HepG2 (cell line): ENCODE measurements around the gene CAPS. TPM values are rescaled to one million over a fixed set of nuclear protein-coding genes. Genes with fewer than 3 reads are reported as not detected.
A peak's percentile ranks its signal among the peaks of the same experiment; 100 is the strongest.

ENCODE experiments used
- BRCA1 ChIP-seq: sonication (generic); formaldehyde crosslinking; IDR thresholded peaks from 2 replicates; pipeline ENCODE4 v1.4.0; 2020; ENCODE audit warnings: missing genetic modification reagents
- FOSL2 ChIP-seq: sonication (generic); formaldehyde crosslinking; IDR thresholded peaks from 2 replicates; pipeline ENCODE4 v1.4.0; 2020; ENCODE audit warnings: missing genetic modification reagents
- FOXA3 ChIP-seq: IDR thresholded peaks from 2 replicates; pipeline ENCODE4 v1.6.1; 2016; ENCODE audit warnings: missing genetic modification reagents, missing compliant biosample characterization
- GATAD2A ChIP-seq: IDR thresholded peaks from 2 replicates; pipeline ENCODE4 v1.6.1; 2016
- HNRNPLL ChIP-seq: fragments of 200-400 bp; formaldehyde crosslinking; IDR thresholded peaks from 2 replicates; pipeline ENCODE4 v1.6.1; 2017; ENCODE audit warnings: mild to moderate bottlenecking, low read depth, low read length; ENCODE audit not compliant: poor library complexity, severe bottlenecking
- KLF12 ChIP-seq: sonication (generic); formaldehyde crosslinking; IDR thresholded peaks from 2 replicates; pipeline ENCODE4 v1.4.0; 2020; ENCODE audit warnings: missing genetic modification reagents, borderline replicate concordance
- NBN ChIP-seq: fragments of 450-650 bp; conservative IDR thresholded peaks from 2 replicates; pipeline ENCODE4 v1.6.1; 2017
- NR2F2 ChIP-seq: IDR thresholded peaks from 2 replicates; pipeline ENCODE4 v1.6.1; 2012; ENCODE audit warnings: low read depth, inconsistent platforms, borderline replicate concordance
- RELA ChIP-seq: sonication (generic); formaldehyde crosslinking; IDR thresholded peaks from 2 replicates; pipeline ENCODE4 v1.4.0; 2020; ENCODE audit warnings: missing genetic modification reagents
- SIN3A ChIP-seq: IDR thresholded peaks from 2 replicates; pipeline ENCODE4 v1.6.1; 2011; ENCODE audit warnings: low read depth, mild to moderate bottlenecking, control low read depth, low read length, borderline replicate concordance
- SRF ChIP-seq: IDR thresholded peaks from 2 replicates; pipeline ENCODE4 v1.6.1; 2011; ENCODE audit warnings: mild to moderate bottlenecking, low read depth, low read length, moderate library complexity
- ZNF10 ChIP-seq: sonication (generic); formaldehyde crosslinking; IDR thresholded peaks from 2 replicates; pipeline ENCODE4 v1.4.0; 2020; ENCODE audit warnings: mild to moderate bottlenecking, low read depth, missing genetic modification reagents, borderline replicate concordance
- ZNF282 ChIP-seq: fragments of 450-650 bp; IDR thresholded peaks from 2 replicates; pipeline ENCODE4 v1.6.1; 2018; ENCODE audit not compliant: partially characterized antibody
- ZNF430 ChIP-seq: sonication (generic); formaldehyde crosslinking; IDR thresholded peaks from 2 replicates; pipeline ENCODE4 v1.9.0; 2021; ENCODE audit warnings: mild to moderate bottlenecking, missing genetic modification reagents
- ZNF547 ChIP-seq: sonication (generic); formaldehyde crosslinking; IDR thresholded peaks from 2 replicates; pipeline ENCODE4 v1.5.1; 2020; ENCODE audit warnings: mild to moderate bottlenecking, missing genetic modification reagents
- ZNF609 ChIP-seq: sonication (generic); formaldehyde crosslinking; IDR thresholded peaks from 2 replicates; pipeline ENCODE4 v1.4.0; 2020; ENCODE audit warnings: mild to moderate bottlenecking, missing genetic modification reagents, borderline replicate concordance
- ZNF770 ChIP-seq: sonication (generic); formaldehyde crosslinking; IDR thresholded peaks from 2 replicates; pipeline ENCODE4 v1.5.0; 2020; ENCODE audit warnings: mild to moderate bottlenecking, missing genetic modification reagents
- ZNF883 ChIP-seq: sonication (generic); formaldehyde crosslinking; IDR thresholded peaks from 2 replicates; pipeline ENCODE4 v1.5.1; 2020; ENCODE audit warnings: mild to moderate bottlenecking, missing genetic modification reagents; ENCODE audit errors: not compliant biosample characterization
- ZXDC ChIP-seq: sonication (generic); formaldehyde crosslinking; IDR thresholded peaks from 2 replicates; pipeline ENCODE4 v1.5.0; 2020; ENCODE audit warnings: mild to moderate bottlenecking, missing genetic modification reagents
- polyA plus RNA-seq, 8 experiments: library from polyadenylated mRNA; depleted of rRNA in 3 of 8; stranded (reverse) in 7 of 8; unstranded in 1 of 8; fragments of >200 nt; fragmentation: Illumina TruSeq in 4 of 8; extraction: Trizol in 4 of 8; gene quantifications; 2 replicates each; pipeline versions ENCODE4 v1.2.1 to v1.2.3, GENCODE V29; 2011 to 2016; ENCODE audit warnings: low read depth in 4 of 8, missing spikeins in 1 of 8, mixed read lengths in 1 of 8; ENCODE audit not compliant: insufficient read depth in 1 of 8
- total RNA-seq, 5 experiments: library from RNA; depleted of rRNA; stranded (reverse); fragments of >200 nt; fragmentation: Illumina TruSeq; extraction: Trizol; gene quantifications; 2 replicates each; pipeline ENCODE4 v1.2.3, GENCODE V29; 2016; ENCODE audit warnings: low read depth in 1 of 5

Gene CAPS
- total and polyA plus RNA-seq, 2 of the 13 experiments (the other 11 are each of a cell fraction or from before 2014, with no cell fraction given): 3.1 TPM

DNA sequence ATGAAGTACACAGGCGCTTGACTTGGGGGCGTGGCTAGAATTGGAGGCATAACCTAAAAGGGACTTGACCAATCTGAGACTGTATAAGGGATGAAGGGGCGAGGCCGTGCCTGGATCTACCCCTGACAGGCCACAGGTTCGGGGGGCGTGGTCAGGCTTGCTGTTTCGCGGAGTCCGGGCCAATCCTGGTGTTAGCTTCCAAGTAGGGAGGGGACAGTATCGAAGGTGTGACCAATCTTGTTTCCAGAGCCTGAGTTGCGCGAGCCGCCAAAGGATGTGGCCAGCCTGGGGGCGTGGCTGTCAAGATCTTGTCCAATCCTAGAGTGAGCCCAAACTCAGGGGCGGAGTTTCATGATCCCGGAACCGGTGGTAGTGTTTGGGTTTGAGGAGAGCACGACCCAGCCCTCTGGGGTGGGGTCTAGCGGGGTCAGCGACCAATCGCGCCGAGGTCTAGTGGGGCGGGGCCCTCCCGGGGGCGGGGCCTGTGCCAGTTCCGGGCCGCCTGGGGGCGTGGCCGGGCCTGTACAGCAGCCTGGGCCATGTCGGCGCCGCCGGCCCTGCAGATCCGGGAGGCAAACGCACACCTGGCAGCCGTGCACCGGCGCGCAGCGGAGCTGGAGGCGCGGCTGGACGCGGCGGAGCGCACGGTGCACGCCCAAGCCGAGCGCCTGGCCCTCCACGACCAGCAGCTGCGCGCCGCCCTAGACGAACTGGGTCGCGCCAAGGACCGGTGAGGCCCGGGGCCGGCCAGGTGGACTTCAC lies 9.5 kb upstream of the CAPS start, which contains the start of gene VMAC (continued):
- no peak for TF ChIP-seq ZNF609 (CRISPR knock-in tag)
- no peak for TF ChIP-seq ZNF282
- peak; percentile 74; the same call in 1 of the 2 replicates for TF ChIP-seq SIN3A
- no peak for TF ChIP-seq FOSL2 (CRISPR knock-in tag)
- no peak for TF ChIP-seq KLF12 (CRISPR knock-in tag)
- TF ChIP-seq FOXA3 (CRISPR knock-in tag): peak; percentile 18; the same call in 1 of the 2 replicates
- peak; percentile 37; the same call in 1 of the 2 replicates for TF ChIP-seq SRF
- TF ChIP-seq ZNF430 (CRISPR knock-in tag): no peak
- no peak for TF ChIP-seq NR2F2
- no peak for TF ChIP-seq GATAD2A (CRISPR knock-in tag)
- no peak for TF ChIP-seq ZNF547 (CRISPR knock-in tag)
- TF ChIP-seq ZNF10 (CRISPR knock-in tag): no peak
- no peak for TF ChIP-seq NBN
- TF ChIP-seq ZXDC: no peak
- 0 out of 2 replicates have a peak, but pooled peaks have one; percentile 53 for TF ChIP-seq RELA (CRISPR knock-in tag)
- TF ChIP-seq ZNF883 (CRISPR knock-in tag): no peak
- no peak for TF ChIP-seq BRCA1
- TF ChIP-seq ZNF770: no peak
- peak; percentile 42 for TF ChIP-seq HNRNPLL
